Measurements from ENCODE around the gene RARG.

The RARG gene

DNA sequence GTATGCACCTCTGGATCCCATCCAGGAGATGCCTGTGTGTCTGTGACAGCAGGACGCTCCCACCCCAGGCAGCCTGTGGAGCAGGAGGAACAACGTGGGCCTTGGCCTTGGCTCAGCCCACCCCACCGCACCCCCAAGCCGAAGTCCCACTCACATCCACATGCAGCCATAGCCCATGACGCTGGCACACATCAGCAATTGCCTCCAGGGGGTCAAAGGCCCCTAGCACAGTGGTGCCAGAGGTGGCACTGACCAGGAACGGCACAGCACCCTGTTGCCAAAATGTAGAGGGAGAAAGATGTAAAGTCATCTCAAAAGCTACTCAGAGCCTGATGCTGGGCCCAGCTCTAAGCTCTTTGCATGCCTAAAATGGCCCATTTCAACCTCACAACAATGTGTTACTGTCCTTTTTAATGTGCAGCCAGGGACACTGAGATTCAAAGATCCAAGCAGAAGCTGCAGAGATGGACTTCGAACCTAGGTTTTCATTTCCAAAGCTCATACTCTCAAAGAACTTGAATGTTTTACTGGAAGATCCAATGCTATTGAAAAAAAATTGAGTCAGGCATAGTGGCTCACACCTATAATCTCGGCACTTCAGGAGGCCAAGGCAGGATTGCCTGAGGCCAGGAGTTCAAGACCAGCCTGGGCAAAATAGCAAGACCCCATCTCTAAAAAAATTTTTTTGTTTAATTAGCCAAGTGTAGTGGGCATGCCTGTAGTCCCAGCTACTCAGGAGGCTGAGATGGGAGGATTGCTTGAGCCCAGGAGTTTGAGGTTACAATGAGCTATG, 70.7 kb downstream of the RARG start:
- FAIRE-seq, result no peak

- FAIRE-seq, result no peak
Measured at GRCh38 chr12:53160673-53161072, 71.3 kb downstream of the RARG start.
